ENCODE results near the gene LATS2. TPM values are rescaled to one million over a fixed set of nuclear protein-coding genes. Genes with fewer than 3 reads are reported as not detected.

The LATS2 gene
- total and polyA plus RNA-seq, 10 donors = 2.5 to 34.6 (median 22.6) TPM

GRCh38 chr13:21048901-21049698 is 12.3 kb downstream of the LATS2 start:
- WGBS, 5 donors = 75 to 97% (median 82%) methylated on average over 5 to 6 of the region's 6 CpGs
- no peak overlapping the region for H3K4me3 ChIP-seq
- intact Hi-C loops (cut with DNase I; ENCODE audit: low total_unique reads) = no loop called here
- peaks cover 4 to 84% (median 49%) of the 10 kb centered on the region in 6 donors for H3K4me1 ChIP-seq
- H3K27ac ChIP-seq = no peak overlapping the region
- H3K27me3 ChIP-seq (replicated peaks in 1 of 7) = no peaks in the 10 kb centered on the region
- H3K36me3 ChIP-seq = peaks cover 0 to 16% (median 0%) of the 10 kb centered on the region in 6 donors
- TF ChIP-seq POLR2A (IDR thresholded peaks at IDR 0.05) = no peak
- no peak for TF ChIP-seq CTCF (IDR thresholded peaks at IDR 0.05 in 8 of 11, conservative IDR thresholded peaks at IDR 0.05 in 3 of 11)
- no peak for TF ChIP-seq POLR2AphosphoS5 (IDR thresholded peaks at IDR 0.05)
- DNase-seq = no peak
- no peaks in the 10 kb centered on the region for H3K9me3 ChIP-seq

GRCh38 chr13:21047591-21048282 is 13.6 kb downstream of the LATS2 start:
- WGBS, 5 donors = 84 to 93% (median 89%) methylated on average over 10 of the region's 10 CpGs
- Histone ChIP-seq H3K36me3 (peaks cover 0 to 27% (median 0%) of the 10 kb centered on the region in 6 donors), H3K27me3 (replicated peaks in 1 of 7) (no peaks in the 10 kb centered on the region), H3K27ac (no peak overlapping the region), H3K4me3 (no peak overlapping the region), H3K9me3 (no peaks in the 10 kb centered on the region), H3K4me1 (peaks cover 4 to 83% (median 43%) of the 10 kb centered on the region in 6 donors)
- DNase-seq = no peak
- intact Hi-C loops (cut with DNase I; ENCODE audit: low total_unique reads) = no loop called here
- TF ChIP-seq POLR2AphosphoS5 (IDR thresholded peaks at IDR 0.05) = no peak
- TF ChIP-seq POLR2A (IDR thresholded peaks at IDR 0.05) = no peak
- TF ChIP-seq CTCF (IDR thresholded peaks at IDR 0.05 in 8 of 11, conservative IDR thresholded peaks at IDR 0.05 in 3 of 11) = no peak

GRCh38 chr13:21047087-21047486 is 14.3 kb downstream of the LATS2 start:
- no peak for DNase-seq
- Histone ChIP-seq H3K27ac (no peak overlapping the region), H3K4me3 (no peak overlapping the region), H3K27me3 (replicated peaks in 1 of 7) (no peaks in the 10 kb centered on the region), H3K9me3 (no peaks in the 10 kb centered on the region), H3K36me3 (peaks cover 0 to 27% (median 0%) of the 10 kb centered on the region in 6 donors), H3K4me1 (peaks cover 4 to 81% (median 43%) of the 10 kb centered on the region in 6 donors)
- TF ChIP-seq POLR2A (IDR thresholded peaks at IDR 0.05) (no peak), POLR2AphosphoS5 (IDR thresholded peaks at IDR 0.05) (no peak), CTCF (IDR thresholded peaks at IDR 0.05 in 8 of 11, conservative IDR thresholded peaks at IDR 0.05 in 3 of 11) (no peak)
- intact Hi-C loops (cut with DNase I; ENCODE audit: low total_unique reads) = no loop called here
- WGBS, 5 donors = 91 to 98% (median 94%) methylated on average over 7 to 9 of the region's 9 CpGs

- Histone ChIP-seq H3K4me1 (peaks cover 4 to 81% (median 46%) of the 10 kb centered on the region in 6 donors), H3K4me3 (no peak overlapping the region), H3K9me3 (no peaks in the 10 kb centered on the region), H3K27me3 (replicated peaks in 1 of 7) (no peaks in the 10 kb centered on the region), H3K36me3 (peaks cover 0 to 27% (median 0%) of the 10 kb centered on the region in 6 donors), H3K27ac (no peak overlapping the region)
- intact Hi-C loops (cut with DNase I; ENCODE audit: low total_unique reads) = no loop called here
- WGBS, 5 donors = 53 to 69% (median 57%) methylated on average over 7 of the region's 7 CpGs
- no peak for DNase-seq
- TF ChIP-seq POLR2A (IDR thresholded peaks at IDR 0.05) = no peak
- TF ChIP-seq POLR2AphosphoS5 (IDR thresholded peaks at IDR 0.05) = no peak
- TF ChIP-seq CTCF (IDR thresholded peaks at IDR 0.05 in 8 of 11, conservative IDR thresholded peaks at IDR 0.05 in 3 of 11) = no peak
These were observed 15.2 kb downstream of the LATS2 start for GRCh38 chr13:21046203-21046602.
